K562 (cell line): ENCODE results near the gene GFRA1. TPM values are rescaled to one million over a fixed set of nuclear protein-coding genes. Genes with fewer than 3 reads are reported as not detected.

Experiments
- ATAC-seq: fragments of 200-7000 bp; cut with Tn5 transposase; 3 replicates; pipeline ENCODE4 v1.9.1; 2020; ENCODE audit warnings: moderate library complexity
- BruUV-seq: library from RNA; stranded (reverse); fragments of 400-500 nt; replicated peaks from 2 replicates; lab custom pipeline; 2021; lab: Mats Ljungman, UMichigan
- CTCF ChIA-PET: fragments of 300-600 bp; formaldehyde crosslinking; extraction: SDS; loops from one replicate; lab custom pipeline; 2021; ENCODE audit warnings: low intra/inter-chr PET ratio; lab: Yijun Ruan, JAX
- POLR2A ChIA-PET: fragments of 300-600, 350-650 bp; sonication (Branson Sonifier 250); formaldehyde crosslinking; extraction: SDS; loops from one replicate; lab custom pipeline; 2021; ENCODE audit warnings: antibody characterized with exemption, inconsistent platforms; lab: Yijun Ruan, JAX
- DNase-seq, 4 experiments: peaks; one replicate each; pipeline versions ENCODE4 v3.0.0 to v3.0.0-alpha.2; 2011 to 2018; ENCODE audit warnings: low spot score in 3 of 4, mixed read lengths in 3 of 4; ENCODE audit errors: extremely low read depth in 1 of 4
- FAIRE-seq: peaks from 2 replicates; lab custom pipeline; 2011; peaks lifted over from hg19 to GRCh38; lab: Jason Lieb, UNC
- H2AFZ ChIP-seq: 2 replicates; pipeline ENCODE4 v1.6.0; 2011; ENCODE audit warnings: low read depth, low read length, control low read depth, inconsistent platforms
- H3K27ac ChIP-seq: fragments of 200-600 bp; 3 replicates; pipeline ENCODE4 v1.8.0; 2011; ENCODE audit warnings: low read depth, mild to moderate bottlenecking, control low read depth, inconsistent platforms, low read length, moderate library complexity, mixed read lengths; ENCODE audit errors: extremely low read depth
- H3K27me3 ChIP-seq, 2 experiments: fragments of 300-600 bp in 1 of 2; 2 replicates in 1 of 2; 3 replicates in 1 of 2; pipeline versions ENCODE4 v1.6.0 to v1.8.0; 2011; ENCODE audit warnings: inconsistent platforms in 2 of 2, low read length in 2 of 2, mild to moderate bottlenecking in 1 of 2, mixed read lengths in 1 of 2, moderate library complexity in 1 of 2; ENCODE audit not compliant: control insufficient read depth in 2 of 2, insufficient read depth in 2 of 2
- H3K36me3 ChIP-seq: fragments of 300-600 bp; 3 replicates; pipeline ENCODE4 v1.8.0; 2011; ENCODE audit warnings: mild to moderate bottlenecking, low read length, inconsistent platforms; ENCODE audit not compliant: control insufficient read depth, insufficient read depth
- H3K4me1 ChIP-seq, 2 experiments: fragments of 200-600 bp in 1 of 2; replicated peaks in 1 of 2; 2 replicates in 1 of 2; 3 replicates in 1 of 2; pipeline versions ENCODE4 v1.5.1 to v1.8.0; 2011; ENCODE audit warnings: inconsistent platforms in 2 of 2, low read length in 2 of 2, mild to moderate bottlenecking in 1 of 2, mixed read lengths in 1 of 2, moderate library complexity in 1 of 2; ENCODE audit not compliant: control insufficient read depth in 2 of 2, insufficient read depth in 2 of 2
- H3K4me2 ChIP-seq: 2 replicates; pipeline ENCODE4 v1.6.1; 2011; ENCODE audit warnings: low read length, control low read depth, inconsistent platforms, mixed read lengths; ENCODE audit not compliant: insufficient read depth
- H3K4me3 ChIP-seq: fragments of 200-600 bp; sonication (generic), shearing (Covaris generic); 2 replicates; pipeline ENCODE4 v1.5.1; 2016; ENCODE audit warnings: control low read depth, inconsistent platforms
- H3K79me2 ChIP-seq: fragments of 200-600 bp; 3 replicates; pipeline ENCODE4 v1.8.0; 2011; ENCODE audit warnings: low read length, inconsistent platforms; ENCODE audit not compliant: control insufficient read depth, insufficient read depth
- H3K9ac ChIP-seq, 2 experiments: 2 replicates each; pipeline versions ENCODE4 v1.6.0 to v1.6.1; 2011; ENCODE audit warnings: low read depth in 2 of 2, low read length in 2 of 2, control low read depth in 1 of 2, inconsistent platforms in 1 of 2, mild to moderate bottlenecking in 1 of 2, mixed read lengths in 1 of 2; ENCODE audit not compliant: insufficient read depth in 1 of 2
- H3K9me1 ChIP-seq: one replicate; pipeline ENCODE4 v1.6.0; 2011; ENCODE audit warnings: inconsistent platforms, mild to moderate bottlenecking, low read length, moderate library complexity; ENCODE audit not compliant: control insufficient read depth, insufficient read depth
- H3K9me3 ChIP-seq: replicated peaks from 2 replicates; pipeline ENCODE4 v1.5.1; 2011; ENCODE audit warnings: low read depth, low read length, inconsistent platforms; ENCODE audit not compliant: control insufficient read depth, insufficient read depth
- H4K20me1 ChIP-seq: replicated peaks from 2 replicates; pipeline ENCODE4 v1.6.1; 2011; ENCODE audit warnings: low read length, inconsistent platforms, mixed read lengths; ENCODE audit not compliant: control insufficient read depth, insufficient read depth
- GABPA ChIP-seq: fragments of 200-800 bp; sonication (Bioruptor generic); conservative IDR thresholded peaks from 2 replicates; pipeline ENCODE4 v1.6.1; 2016; ENCODE audit warnings: low read depth, missing genetic modification characterization, missing compliant biosample characterization
- GABPB1 ChIP-seq: sonication (generic); formaldehyde crosslinking; IDR thresholded peaks from 2 replicates; pipeline ENCODE4 v1.8.0; 2022; ENCODE audit warnings: mild to moderate bottlenecking, missing genetic modification reagents
- MYBL2 ChIP-seq, 2 experiments: fragments of 450-650 bp in 1 of 2; sonication (generic) in 1 of 2; formaldehyde crosslinking in 1 of 2; IDR thresholded peaks; 2 replicates each; pipeline versions ENCODE4 v1.6.1 to v1.8.1; 2017 to 2022; ENCODE audit warnings: borderline replicate concordance in 1 of 2, inconsistent platforms in 1 of 2, low read depth in 1 of 2, mild to moderate bottlenecking in 1 of 2, missing genetic modification reagents in 1 of 2, moderate library complexity in 1 of 2
- NFE2L1 ChIP-seq: fragments of 450-650 bp; IDR thresholded peaks from 2 replicates; pipeline ENCODE4 v1.6.1; 2016; ENCODE audit warnings: missing genetic modification characterization, low read depth, mild to moderate bottlenecking, missing compliant biosample characterization, moderate library complexity, borderline replicate concordance
- SMAD4 ChIP-seq: fragments of 250-450 bp; sonication (Bioruptor Pico); conservative IDR thresholded peaks from 2 replicates; pipeline ENCODE4 v1.8.0; 2021; ENCODE audit warnings: inconsistent platforms, mild to moderate bottlenecking, moderate library complexity
- ZNF586 ChIP-seq: fragments of 450-650 bp; formaldehyde crosslinking; conservative IDR thresholded peaks from 2 replicates; pipeline ENCODE4 v1.4.0; 2020; ENCODE audit warnings: mild to moderate bottlenecking, moderate library complexity
- WGBS: fragments of 100-300 bp; shearing (Covaris generic); methylation state at CpG from one replicate; pipeline ENCODE4 v1.1.6; 2016; ENCODE audit warnings: low coverage, mixed read lengths; ENCODE audit not compliant: insufficient coverage; ENCODE audit errors: missing lambda C conversion rate; 5-methylcytosine and 5-hydroxymethylcytosine counted together
- in situ Hi-C: fragments of 300-500 bp; cut with MboI; formaldehyde crosslinking; loops from 4 replicates; pipeline ENCODE4 v1.15.0; 2018; ENCODE audit warnings: inconsistent platforms, mixed read lengths
- intact Hi-C: fragments of 100-400 bp; cut with micrococcal nuclease; formaldehyde crosslinking; loops from 2 replicates; pipeline ENCODE4 v1.14.2; 2022
- polyA plus RNA-seq, 8 experiments: library from polyadenylated mRNA; depleted of rRNA in 4 of 8; stranded (reverse) in 5 of 8; unstranded in 3 of 8; fragments of >200 nt; fragmentation: Nextera tagmentation in 2 of 8; fragmentation: Illumina TruSeq in 1 of 8; extraction: Ambion mirVana in 2 of 8; extraction: Trizol in 1 of 8; gene quantifications; 2 replicates each; pipeline versions ENCODE4 v1.2.1 to v1.2.3, GENCODE V29; 2011 to 2014; ENCODE audit warnings: inconsistent platforms in 1 of 8, missing spikeins in 1 of 8
- total RNA-seq, 7 experiments: library from RNA; depleted of rRNA in 6 of 7; stranded (reverse); fragments of >200 nt in 6 of 7; fragmentation: Illumina TruSeq in 2 of 7; extraction: Trizol in 2 of 7; gene quantifications; 2 replicates each; pipeline versions ENCODE4 v1.2.1 to v1.2.3, GENCODE V29; 2011 to 2021; ENCODE audit warnings: low replicate concordance in 1 of 7
- TF ChIP-seq, protein P1 (sequence below): fragments of 450-650 bp; IDR thresholded peaks from 2 replicates; pipeline ENCODE4 v1.6.1; 2016; ENCODE audit warnings: borderline replicate concordance
- TF ChIP-seq, protein P2 (sequence below), 2 experiments: fragments of 450-650 bp in 1 of 2; sonication (generic) in 1 of 2; formaldehyde crosslinking; conservative IDR thresholded peaks; 2 replicates each; pipeline versions ENCODE4 v1.4.0 to v1.8.1; 2020 to 2022; ENCODE audit warnings: mild to moderate bottlenecking in 1 of 2, missing genetic modification reagents in 1 of 2

Gene GFRA1
- total and polyA plus RNA-seq, 9 of the 15 experiments (the other 6 are each of a cell fraction or from before 2014, with no cell fraction given) = 0.04 TPM; not detected in 8

DNA sequence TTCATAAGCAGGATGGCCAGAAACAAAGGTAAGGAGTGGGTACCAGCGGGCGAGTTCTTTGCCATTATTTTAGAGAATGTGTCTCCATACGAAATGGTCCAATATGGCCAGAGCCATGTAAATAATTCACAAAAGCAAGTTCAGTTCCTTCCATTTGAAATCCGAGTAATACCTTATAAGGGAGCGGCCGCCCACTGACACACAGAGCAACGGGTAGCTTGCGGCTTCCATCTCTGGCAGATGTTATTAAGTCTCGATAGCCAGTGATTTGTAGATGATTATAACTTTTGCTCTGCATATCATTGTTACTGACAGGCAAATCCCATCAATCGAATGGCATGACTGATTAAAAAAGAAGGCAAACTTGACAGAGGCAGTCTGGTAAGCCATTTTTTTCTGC, 63.2 kb downstream of the GFRA1 start:
- Histone ChIP-seq H3K79me2 (no peaks in the 10 kb centered on the region), H3K27me3 (no peaks in the 10 kb centered on the region; a peak in 1 of 5 replicates), H3K4me3 (no peak overlapping the region), H3K4me1 (no peaks in the 10 kb centered on the region), H3K36me3 (no peaks in the 10 kb centered on the region), H3K9me3 (no peaks in the 10 kb centered on the region), H2AFZ (no peak overlapping the region), H4K20me1 (no peaks in the 10 kb centered on the region), H3K9me1 (no peaks in the 10 kb centered on the region), H3K4me2 (no peak overlapping the region), H3K9ac (no peak overlapping the region), H3K27ac (no peak overlapping the region)
- intact Hi-C loops = no loop called here
- in situ Hi-C loops = no loop called here
- no TSS peak for BruUV-seq
- FAIRE-seq (no peak), DNase-seq (no peak), ATAC-seq (no peak)
- 3% methylated on average over 8 of the region's 10 CpGs for WGBS
- ChIA-PET CTCF (no interaction called here), POLR2A (no interaction called here)
- TF ChIP-seq, protein P1, sequence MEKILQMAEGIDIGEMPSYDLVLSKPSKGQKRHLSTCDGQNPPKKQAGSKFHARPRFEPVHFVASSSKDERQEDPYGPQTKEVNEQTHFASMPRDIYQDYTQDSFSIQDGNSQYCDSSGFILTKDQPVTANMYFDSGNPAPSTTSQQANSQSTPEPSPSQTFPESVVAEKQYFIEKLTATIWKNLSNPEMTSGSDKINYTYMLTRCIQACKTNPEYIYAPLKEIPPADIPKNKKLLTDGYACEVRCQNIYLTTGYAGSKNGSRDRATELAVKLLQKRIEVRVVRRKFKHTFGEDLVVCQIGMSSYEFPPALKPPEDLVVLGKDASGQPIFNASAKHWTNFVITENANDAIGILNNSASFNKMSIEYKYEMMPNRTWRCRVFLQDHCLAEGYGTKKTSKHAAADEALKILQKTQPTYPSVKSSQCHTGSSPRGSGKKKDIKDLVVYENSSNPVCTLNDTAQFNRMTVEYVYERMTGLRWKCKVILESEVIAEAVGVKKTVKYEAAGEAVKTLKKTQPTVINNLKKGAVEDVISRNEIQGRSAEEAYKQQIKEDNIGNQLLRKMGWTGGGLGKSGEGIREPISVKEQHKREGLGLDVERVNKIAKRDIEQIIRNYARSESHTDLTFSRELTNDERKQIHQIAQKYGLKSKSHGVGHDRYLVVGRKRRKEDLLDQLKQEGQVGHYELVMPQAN = no peak
- TF ChIP-seq ZNF586 (CRISPR knock-in tag) = no peak
- no peak for TF ChIP-seq GABPB1 (CRISPR knock-in tag)
- no peak for TF ChIP-seq MYBL2 (IDR thresholded peaks at IDR 0.05; ENCODE audit: low read depth)
- TF ChIP-seq MYBL2 (CRISPR knock-in tag; IDR thresholded peaks at IDR 0.05; ENCODE audit: borderline replicate concordance) = no peak
- no peak for TF ChIP-seq GABPA (tag)
- TF ChIP-seq SMAD4 = no peak
- TF ChIP-seq NFE2L1 (tag) = no peak
- TF ChIP-seq, protein P2, sequence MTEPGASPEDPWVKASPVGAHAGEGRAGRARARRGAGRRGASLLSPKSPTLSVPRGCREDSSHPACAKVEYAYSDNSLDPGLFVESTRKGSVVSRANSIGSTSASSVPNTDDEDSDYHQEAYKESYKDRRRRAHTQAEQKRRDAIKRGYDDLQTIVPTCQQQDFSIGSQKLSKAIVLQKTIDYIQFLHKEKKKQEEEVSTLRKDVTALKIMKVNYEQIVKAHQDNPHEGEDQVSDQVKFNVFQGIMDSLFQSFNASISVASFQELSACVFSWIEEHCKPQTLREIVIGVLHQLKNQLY (CRISPR knock-in tag; conservative IDR thresholded peaks at IDR 0.05) = no peak
